ENCODE results near the gene ARHGAP44.

The ARHGAP44 gene

GRCh38 chr17:13025687-13026086 is 236.4 kb downstream of the ARHGAP44 start:
- DNase-seq (ENCODE audit: low spot score), result no peak

- DNase-seq (ENCODE audit: low spot score), result peak; percentile 35
Observed at GRCh38 chr17:13027246-13027645, 237.9 kb downstream of the ARHGAP44 start.

- no peak for DNase-seq (ENCODE audit: low spot score)
Observed at GRCh38 chr17:13029340-13029739, 240.0 kb downstream of the ARHGAP44 start.

GRCh38 chr17:13030056-13030455 is 240.8 kb downstream of the ARHGAP44 start:
- DNase-seq (ENCODE audit: low spot score), result no peak

- peak; percentile 78 for DNase-seq (ENCODE audit: low spot score)
Observed at GRCh38 chr17:13030459-13031300, 241.4 kb downstream of the ARHGAP44 start.

- DNase-seq (ENCODE audit: low spot score), result peak; percentile 56
Observed at GRCh38 chr17:13031718-13032350, 242.5 kb downstream of the ARHGAP44 start.

- no peak for DNase-seq (ENCODE audit: low spot score)
Observed at GRCh38 chr17:13035420-13035819, 246.1 kb downstream of the ARHGAP44 start.

GRCh38 chr17:13036751-13037150 is 247.5 kb downstream of the ARHGAP44 start:
- no peak for DNase-seq (ENCODE audit: low spot score)

GRCh38 chr17:13038931-13039665 is 249.8 kb downstream of the ARHGAP44 start:
- DNase-seq (ENCODE audit: low spot score), result no peak
